ENCODE data around the gene KCTD16. TPM values are rescaled to one million over a fixed set of nuclear protein-coding genes. Genes with fewer than 3 reads are reported as not detected.

Gene KCTD16
- total and polyA plus RNA-seq, 4 donors = 0.13 to 3.3 (median 2.7) TPM; not detected in 1

DNA sequence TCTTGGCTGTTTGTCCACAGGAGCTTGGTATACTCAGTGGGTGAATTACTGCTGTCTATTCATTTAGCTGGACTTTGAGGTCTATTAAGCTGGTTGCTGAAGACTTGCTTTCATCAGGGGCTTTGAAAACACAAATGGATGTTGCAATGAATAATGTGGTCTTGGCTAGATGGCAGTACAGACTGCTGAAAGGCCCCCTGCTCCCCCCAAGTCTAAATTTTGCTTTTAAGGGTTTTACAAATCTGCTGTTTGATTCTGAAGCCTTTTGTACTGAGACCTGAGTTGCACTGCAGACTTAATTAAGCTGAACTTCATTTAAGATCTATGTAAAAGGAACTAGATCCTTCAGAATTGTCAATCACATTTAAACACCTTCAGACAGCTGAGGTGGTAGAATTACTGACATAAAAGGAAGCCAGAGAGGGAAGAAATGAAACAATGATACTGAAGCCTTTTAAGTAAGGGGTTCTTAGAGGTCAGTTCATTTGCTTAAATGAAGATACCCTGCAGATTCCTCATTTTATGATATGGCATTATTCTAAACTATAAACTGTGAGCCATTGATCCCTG, 37.3 kb downstream of the KCTD16 start:
- Histone ChIP-seq H3K9me3 (ENCODE audit: control insufficient read depth, low read length) (no peaks in the 10 kb centered on the region), H3K4me1 (ENCODE audit: control insufficient read depth in 1 of 2, insufficient read depth in 2 of 2, low read length in 2 of 2) (no peaks in the 10 kb centered on the region), H3K4me3 (ENCODE audit: low read length in 2 of 2) (no peak overlapping the region), H3K27ac (ENCODE audit: low read depth in 1 of 2, low read length in 2 of 2) (no peak overlapping the region), H3K36me3 (ENCODE audit: control insufficient read depth in 1 of 2, insufficient read depth in 2 of 2, low read length in 1 of 2) (no peaks in the 10 kb centered on the region), H3K27me3 (ENCODE audit: control insufficient read depth in 1 of 2, insufficient read depth in 2 of 2, low read length in 1 of 2) (no peaks in the 10 kb centered on the region)
- ATAC-seq (ENCODE audit: low FRiP score) (no peak), DNase-seq (no peak)
- intact Hi-C loops (cut with DNase I) = loop anchor here (10.0 kb wide), 3 partner anchors 1627 to 1847 kb away; partner anchors contain the start of gene PRELID2 (in 1 of the 2)

DNA sequence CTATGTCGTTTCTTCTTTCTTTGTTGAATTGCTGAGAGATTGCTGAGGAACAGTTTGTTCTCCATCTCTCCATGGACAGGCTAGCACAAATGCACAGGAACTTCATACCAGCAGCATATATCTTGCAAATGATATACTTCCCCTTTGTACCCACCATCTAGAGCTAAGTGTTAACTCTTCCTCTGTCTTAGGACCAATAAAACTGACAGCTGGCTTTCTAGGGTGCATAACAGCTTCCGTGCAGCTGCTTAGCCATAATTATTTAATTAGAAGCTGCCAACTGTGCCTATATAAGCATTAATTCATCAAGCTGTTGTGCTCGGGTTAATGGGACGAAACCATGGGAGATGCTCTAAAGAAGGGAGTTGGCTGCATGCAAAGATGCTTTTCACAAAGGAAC, 38.7 kb downstream of the KCTD16 start:
- H3K36me3 ChIP-seq (ENCODE audit: control insufficient read depth in 1 of 2, insufficient read depth in 2 of 2, low read length in 1 of 2) = no peaks in the 10 kb centered on the region
- no peaks in the 10 kb centered on the region for H3K27me3 ChIP-seq (ENCODE audit: control insufficient read depth in 1 of 2, insufficient read depth in 2 of 2, low read length in 1 of 2)
- H3K9me3 ChIP-seq (ENCODE audit: control insufficient read depth, low read length) = no peaks in the 10 kb centered on the region
- WGBS, 2 donors = 87% methylated on average over 4 of the region's 4 CpGs
- no peak overlapping the region for H3K4me3 ChIP-seq (ENCODE audit: low read length in 2 of 2)
- no peaks in the 10 kb centered on the region for H3K4me1 ChIP-seq (ENCODE audit: control insufficient read depth in 1 of 2, insufficient read depth in 2 of 2, low read length in 2 of 2)
- DNase-seq = no peak
- intact Hi-C loops (cut with DNase I) = loop anchor here (10.0 kb wide), 3 partner anchors 1625 to 1845 kb away; partner anchors contain the start of gene PRELID2 (in 1 of the 2)
- ATAC-seq (ENCODE audit: low FRiP score) = no peak
- H3K27ac ChIP-seq (ENCODE audit: low read depth in 1 of 2, low read length in 2 of 2) = no peak overlapping the region

DNA sequence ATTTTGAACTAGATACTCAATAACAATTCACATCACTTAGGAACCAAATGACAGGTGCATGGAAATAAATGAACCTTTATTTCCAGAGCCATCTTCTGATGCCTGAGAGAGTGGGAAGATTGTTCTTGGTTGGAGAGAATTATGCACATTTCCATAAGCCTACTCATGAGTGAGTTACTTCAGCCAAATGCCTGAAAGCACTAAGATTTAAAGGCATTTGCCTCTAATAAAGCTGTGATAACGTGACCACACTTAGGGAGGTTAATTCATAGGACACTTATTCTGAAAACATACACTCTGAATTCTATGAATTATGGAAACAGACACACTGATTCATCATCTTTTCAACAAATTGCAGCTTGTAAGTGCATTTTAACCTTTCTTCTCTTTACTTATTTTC, 40.0 kb downstream of the KCTD16 start:
- H3K27me3 ChIP-seq (ENCODE audit: control insufficient read depth in 1 of 2, insufficient read depth in 2 of 2, low read length in 1 of 2) = no peaks in the 10 kb centered on the region
- no peaks in the 10 kb centered on the region for H3K36me3 ChIP-seq (ENCODE audit: control insufficient read depth in 1 of 2, insufficient read depth in 2 of 2, low read length in 1 of 2)
- WGBS, 2 donors = 63 to 71% methylated on average over 1 of the region's 1 CpG
- no peaks in the 10 kb centered on the region for H3K9me3 ChIP-seq (ENCODE audit: control insufficient read depth, low read length)
- DNase-seq = no peak
- H3K4me1 ChIP-seq (ENCODE audit: control insufficient read depth in 1 of 2, insufficient read depth in 2 of 2, low read length in 2 of 2) = no peaks in the 10 kb centered on the region
- intact Hi-C loops (cut with DNase I) = no loop called here
- H3K27ac ChIP-seq (ENCODE audit: low read depth in 1 of 2, low read length in 2 of 2) = no peak overlapping the region
- no peak for ATAC-seq (ENCODE audit: low FRiP score)
- no peak overlapping the region for H3K4me3 ChIP-seq (ENCODE audit: low read length in 2 of 2)

DNA sequence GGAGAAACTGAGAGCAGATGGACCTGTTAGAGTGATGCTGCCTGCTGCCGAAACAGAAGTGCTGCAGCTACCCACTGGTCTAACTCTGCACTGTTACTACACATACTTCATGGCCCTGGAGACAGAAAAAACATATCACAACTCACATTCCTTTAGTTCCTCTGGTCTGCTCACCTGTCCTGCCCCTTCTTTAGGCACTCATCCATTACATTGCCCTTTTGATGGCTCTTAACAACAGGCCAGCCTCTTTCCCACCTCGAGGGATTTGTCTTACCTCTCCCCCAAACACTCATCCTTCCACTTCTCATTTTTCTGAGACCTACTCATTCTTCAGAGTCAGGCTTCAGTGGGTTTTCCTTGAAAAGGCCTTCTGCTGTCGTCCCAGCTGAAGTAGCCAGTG, 49.2 kb downstream of the KCTD16 start:
- no peak for ATAC-seq (ENCODE audit: low FRiP score)
- WGBS, 2 donors = 74 to 77% methylated on average over 3 of the region's 3 CpGs

DNA sequence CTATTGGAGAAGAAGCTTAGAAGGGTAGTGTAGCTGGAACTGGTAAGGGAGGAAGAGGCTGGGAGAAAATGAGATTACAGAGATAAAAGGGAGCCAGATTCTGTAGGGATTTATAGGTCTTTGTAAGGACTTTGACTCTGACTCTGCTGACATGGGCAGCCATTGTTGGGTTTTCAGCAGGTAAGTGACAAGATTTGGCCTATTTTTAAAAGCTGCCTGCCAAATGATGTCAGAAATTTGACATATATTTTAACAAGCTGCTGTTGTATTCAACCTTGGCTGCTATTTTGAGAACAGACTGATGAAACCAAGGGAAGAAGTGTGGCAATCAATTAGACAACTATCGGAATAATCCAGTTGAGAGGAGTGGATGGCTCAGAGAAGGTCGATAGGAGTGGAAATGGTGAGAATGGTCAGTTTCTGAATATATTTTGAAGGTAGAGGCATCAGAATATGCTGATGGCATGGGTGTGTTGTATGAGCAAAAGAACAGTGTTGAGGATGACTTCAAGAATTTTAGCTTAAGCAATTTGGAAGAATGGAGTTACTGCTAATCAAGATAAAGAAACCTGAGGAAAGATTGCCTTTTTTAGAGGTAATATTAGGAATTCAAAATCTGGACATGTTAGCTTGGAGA, 56.8 kb downstream of the KCTD16 start:
- 85 to 86% methylated on average over 2 of the region's 2 CpGs for WGBS, 2 donors

More for the DNA sequence above, 49.2 kb downstream of the KCTD16 start:
- no peak for DNase-seq
- intact Hi-C loops (cut with DNase I) = no loop called here
- Histone ChIP-seq H3K9me3 (ENCODE audit: control insufficient read depth, low read length) (no peaks in the 10 kb centered on the region), H3K36me3 (ENCODE audit: control insufficient read depth in 1 of 2, insufficient read depth in 2 of 2, low read length in 1 of 2) (no peaks in the 10 kb centered on the region), H3K27me3 (ENCODE audit: control insufficient read depth in 1 of 2, insufficient read depth in 2 of 2, low read length in 1 of 2) (no peaks in the 10 kb centered on the region), H3K4me1 (ENCODE audit: control insufficient read depth in 1 of 2, insufficient read depth in 2 of 2, low read length in 2 of 2) (no peaks in the 10 kb centered on the region), H3K27ac (ENCODE audit: low read depth in 1 of 2, low read length in 2 of 2) (no peak overlapping the region), H3K4me3 (ENCODE audit: low read length in 2 of 2) (no peak overlapping the region)

DNA sequence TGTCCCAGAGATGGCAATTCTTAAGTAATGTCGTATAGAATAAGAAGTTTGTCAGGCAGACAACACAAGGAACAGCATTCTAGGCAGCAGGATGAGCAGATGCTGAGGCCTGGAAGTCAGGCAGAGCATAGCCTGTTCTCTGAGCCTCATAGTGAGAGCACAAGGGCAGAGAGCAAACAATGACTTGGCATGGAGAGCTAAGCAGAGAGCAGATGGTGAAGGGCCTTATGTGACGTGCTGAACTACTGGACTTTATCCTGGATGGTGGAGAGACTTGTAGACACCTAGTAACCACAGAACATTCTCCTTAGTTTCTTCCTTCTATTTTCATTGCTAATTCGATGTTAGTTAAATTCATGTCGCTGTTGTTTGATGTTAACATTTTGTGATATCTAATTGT, 60.1 kb downstream of the KCTD16 start:
- Histone ChIP-seq H3K36me3 (ENCODE audit: control insufficient read depth in 1 of 2, insufficient read depth in 2 of 2, low read length in 1 of 2) (no peaks in the 10 kb centered on the region), H3K27me3 (ENCODE audit: control insufficient read depth in 1 of 2, insufficient read depth in 2 of 2, low read length in 1 of 2) (peaks cover 0 to 2% of the 10 kb centered on the region in 2 donors), H3K9me3 (ENCODE audit: control insufficient read depth, low read length) (no peaks in the 10 kb centered on the region), H3K27ac (ENCODE audit: low read depth in 1 of 2, low read length in 2 of 2) (no peak overlapping the region), H3K4me1 (ENCODE audit: control insufficient read depth in 1 of 2, insufficient read depth in 2 of 2, low read length in 2 of 2) (no peaks in the 10 kb centered on the region), H3K4me3 (ENCODE audit: low read length in 2 of 2) (no peak overlapping the region)
- DNase-seq (no peak), ATAC-seq (ENCODE audit: low FRiP score) (no peak)
- intact Hi-C loops (cut with DNase I) = no loop called here
- 88% methylated on average over 4 of the region's 4 CpGs for WGBS, 2 donors

More for the DNA sequence above, 56.8 kb downstream of the KCTD16 start:
- intact Hi-C loops (cut with DNase I) = no loop called here
- Histone ChIP-seq H3K9me3 (ENCODE audit: control insufficient read depth, low read length) (no peaks in the 10 kb centered on the region), H3K36me3 (ENCODE audit: control insufficient read depth in 1 of 2, insufficient read depth in 2 of 2, low read length in 1 of 2) (no peaks in the 10 kb centered on the region), H3K27ac (ENCODE audit: low read depth in 1 of 2, low read length in 2 of 2) (no peak overlapping the region), H3K4me1 (ENCODE audit: control insufficient read depth in 1 of 2, insufficient read depth in 2 of 2, low read length in 2 of 2) (no peaks in the 10 kb centered on the region), H3K27me3 (ENCODE audit: control insufficient read depth in 1 of 2, insufficient read depth in 2 of 2, low read length in 1 of 2) (peaks cover 0 to 2% of the 10 kb centered on the region in 2 donors), H3K4me3 (ENCODE audit: low read length in 2 of 2) (no peak overlapping the region)
- DNase-seq (no peak), ATAC-seq (ENCODE audit: low FRiP score) (no peak)

DNA sequence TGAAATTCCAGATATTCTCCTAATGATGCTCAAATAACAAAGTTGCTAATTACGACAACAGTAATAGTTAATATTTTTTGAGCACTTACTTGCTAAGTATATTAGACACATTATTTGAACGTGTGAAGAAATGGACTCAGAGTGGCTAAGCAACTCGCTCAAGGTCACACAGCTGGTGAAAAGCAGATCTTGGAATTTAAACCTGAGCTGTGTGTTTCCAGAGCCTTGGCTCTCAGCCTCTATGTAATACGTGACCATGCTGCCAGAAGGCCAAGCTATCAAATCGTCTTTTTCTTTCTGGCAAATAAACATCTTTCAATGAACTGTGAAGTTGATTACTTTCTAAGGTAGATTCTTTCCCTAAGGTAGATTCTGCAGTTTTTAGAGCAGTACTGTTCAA, 61.6 kb downstream of the KCTD16 start:
- 85% methylated on average over 5 of the region's 5 CpGs for WGBS, 2 donors
- no peak for ATAC-seq (ENCODE audit: low FRiP score)
- intact Hi-C loops (cut with DNase I) = no loop called here

DNA sequence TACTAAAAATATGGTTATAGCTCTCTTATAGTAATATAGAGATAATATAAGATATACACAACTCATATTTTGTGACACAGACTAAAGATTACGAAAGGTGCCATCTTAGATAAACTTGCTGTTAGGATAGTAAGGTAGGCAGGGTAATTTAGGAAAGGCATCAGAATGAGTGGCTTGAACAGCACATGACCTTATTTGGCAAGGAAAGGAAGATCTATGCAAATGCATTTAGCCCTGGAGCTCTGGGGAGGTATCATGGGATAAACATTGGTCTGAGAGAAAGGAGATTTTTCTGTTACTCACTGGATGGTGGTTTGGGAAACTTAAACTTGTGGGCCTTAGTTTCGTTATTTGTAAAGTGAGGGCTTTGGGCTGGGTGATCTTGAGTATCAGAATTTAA, 65.8 kb downstream of the KCTD16 start:
- Histone ChIP-seq H3K27me3 (ENCODE audit: control insufficient read depth in 1 of 2, insufficient read depth in 2 of 2, low read length in 1 of 2) (no peaks in the 10 kb centered on the region), H3K4me3 (ENCODE audit: low read length in 2 of 2) (no peak overlapping the region), H3K27ac (ENCODE audit: low read depth in 1 of 2, low read length in 2 of 2) (no peak overlapping the region), H3K36me3 (ENCODE audit: control insufficient read depth in 1 of 2, insufficient read depth in 2 of 2, low read length in 1 of 2) (no peaks in the 10 kb centered on the region), H3K9me3 (ENCODE audit: control insufficient read depth, low read length) (no peaks in the 10 kb centered on the region), H3K4me1 (ENCODE audit: control insufficient read depth in 1 of 2, insufficient read depth in 2 of 2, low read length in 2 of 2) (peaks cover 0 to 2% of the 10 kb centered on the region in 2 donors)
- intact Hi-C loops (cut with DNase I) = no loop called here
- 94 to 95% methylated on average over 2 of the region's 2 CpGs for whole genome bisulfite sequencing, 2 donors
- DNase-seq = no peak
- ATAC-seq (ENCODE audit: low FRiP score) = no peak

More for the DNA sequence above, 61.6 kb downstream of the KCTD16 start:
- no peak for DNase-seq
- no peaks in the 10 kb centered on the region for H3K9me3 ChIP-seq (ENCODE audit: control insufficient read depth, low read length)
- H3K27ac ChIP-seq (ENCODE audit: low read depth in 1 of 2, low read length in 2 of 2) = no peak overlapping the region
- peaks cover 0 to 1% of the 10 kb centered on the region in 2 donors for H3K27me3 ChIP-seq (ENCODE audit: control insufficient read depth in 1 of 2, insufficient read depth in 2 of 2, low read length in 1 of 2)
- H3K4me3 ChIP-seq (ENCODE audit: low read length in 2 of 2) = no peak overlapping the region
- no peaks in the 10 kb centered on the region for H3K36me3 ChIP-seq (ENCODE audit: control insufficient read depth in 1 of 2, insufficient read depth in 2 of 2, low read length in 1 of 2)
- H3K4me1 ChIP-seq (ENCODE audit: control insufficient read depth in 1 of 2, insufficient read depth in 2 of 2, low read length in 2 of 2) = no peaks in the 10 kb centered on the region

DNA sequence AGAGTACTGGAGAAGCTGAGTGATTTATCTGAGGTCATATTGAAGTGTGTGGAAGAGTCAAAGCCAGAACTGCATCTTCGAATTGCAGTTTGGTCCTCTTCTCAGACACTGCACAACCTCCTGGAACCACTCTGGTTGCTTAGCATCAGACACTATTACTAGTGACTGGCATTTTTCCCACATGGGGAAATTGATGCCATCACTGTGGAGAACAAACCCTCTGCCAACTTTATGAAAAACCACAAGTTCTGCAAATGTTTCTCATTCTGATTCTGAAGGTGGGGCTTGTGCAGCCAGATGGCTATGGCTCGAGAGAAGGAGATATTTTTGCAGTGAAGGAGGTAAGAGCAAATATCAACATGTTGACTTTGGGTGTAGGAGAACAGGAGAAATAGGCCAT, 67.2 kb downstream of the KCTD16 start:
- Histone ChIP-seq H3K4me1 (ENCODE audit: control insufficient read depth in 1 of 2, insufficient read depth in 2 of 2, low read length in 2 of 2) (peaks cover 0 to 2% of the 10 kb centered on the region in 2 donors), H3K27me3 (ENCODE audit: control insufficient read depth in 1 of 2, insufficient read depth in 2 of 2, low read length in 1 of 2) (no peaks in the 10 kb centered on the region), H3K36me3 (ENCODE audit: control insufficient read depth in 1 of 2, insufficient read depth in 2 of 2, low read length in 1 of 2) (no peaks in the 10 kb centered on the region), H3K27ac (ENCODE audit: low read depth in 1 of 2, low read length in 2 of 2) (no peak overlapping the region), H3K9me3 (ENCODE audit: control insufficient read depth, low read length) (no peaks in the 10 kb centered on the region), H3K4me3 (ENCODE audit: low read length in 2 of 2) (no peak overlapping the region)
- ATAC-seq (ENCODE audit: low FRiP score) = no peak
- no peak for DNase-seq
- WGBS, 2 donors = 22 to 29% methylated on average over 2 of the region's 2 CpGs
- intact Hi-C loops (cut with DNase I) = no loop called here
